ENCODE data around the gene P2RX2.

The P2RX2 gene

DNA sequence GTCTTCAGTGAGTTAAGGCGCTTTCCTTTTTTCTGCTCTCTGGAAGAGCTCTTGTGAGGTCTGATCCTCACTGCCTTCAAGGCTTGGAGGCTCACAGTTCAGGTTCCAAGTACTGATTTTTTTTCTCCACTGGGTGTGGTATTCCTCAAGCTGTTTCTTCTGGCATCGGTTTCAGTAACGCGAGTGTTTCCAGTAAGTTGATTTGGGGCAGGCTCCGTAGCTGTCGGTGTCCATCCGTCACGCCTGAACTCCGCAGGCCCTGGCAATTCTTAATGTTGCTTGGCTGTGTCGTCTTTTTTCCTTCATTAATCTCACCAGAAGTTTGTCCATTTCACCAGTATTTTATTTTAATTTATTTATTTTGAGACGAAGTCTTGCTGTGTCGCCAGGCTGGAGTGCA lies 38.8 kb upstream of the P2RX2 start:
- TF ChIP-seq, protein P1, sequence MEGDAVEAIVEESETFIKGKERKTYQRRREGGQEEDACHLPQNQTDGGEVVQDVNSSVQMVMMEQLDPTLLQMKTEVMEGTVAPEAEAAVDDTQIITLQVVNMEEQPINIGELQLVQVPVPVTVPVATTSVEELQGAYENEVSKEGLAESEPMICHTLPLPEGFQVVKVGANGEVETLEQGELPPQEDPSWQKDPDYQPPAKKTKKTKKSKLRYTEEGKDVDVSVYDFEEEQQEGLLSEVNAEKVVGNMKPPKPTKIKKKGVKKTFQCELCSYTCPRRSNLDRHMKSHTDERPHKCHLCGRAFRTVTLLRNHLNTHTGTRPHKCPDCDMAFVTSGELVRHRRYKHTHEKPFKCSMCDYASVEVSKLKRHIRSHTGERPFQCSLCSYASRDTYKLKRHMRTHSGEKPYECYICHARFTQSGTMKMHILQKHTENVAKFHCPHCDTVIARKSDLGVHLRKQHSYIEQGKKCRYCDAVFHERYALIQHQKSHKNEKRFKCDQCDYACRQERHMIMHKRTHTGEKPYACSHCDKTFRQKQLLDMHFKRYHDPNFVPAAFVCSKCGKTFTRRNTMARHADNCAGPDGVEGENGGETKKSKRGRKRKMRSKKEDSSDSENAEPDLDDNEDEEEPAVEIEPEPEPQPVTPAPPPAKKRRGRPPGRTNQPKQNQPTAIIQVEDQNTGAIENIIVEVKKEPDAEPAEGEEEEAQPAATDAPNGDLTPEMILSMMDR (IDR thresholded peaks at IDR 0.05): no peak

DNA sequence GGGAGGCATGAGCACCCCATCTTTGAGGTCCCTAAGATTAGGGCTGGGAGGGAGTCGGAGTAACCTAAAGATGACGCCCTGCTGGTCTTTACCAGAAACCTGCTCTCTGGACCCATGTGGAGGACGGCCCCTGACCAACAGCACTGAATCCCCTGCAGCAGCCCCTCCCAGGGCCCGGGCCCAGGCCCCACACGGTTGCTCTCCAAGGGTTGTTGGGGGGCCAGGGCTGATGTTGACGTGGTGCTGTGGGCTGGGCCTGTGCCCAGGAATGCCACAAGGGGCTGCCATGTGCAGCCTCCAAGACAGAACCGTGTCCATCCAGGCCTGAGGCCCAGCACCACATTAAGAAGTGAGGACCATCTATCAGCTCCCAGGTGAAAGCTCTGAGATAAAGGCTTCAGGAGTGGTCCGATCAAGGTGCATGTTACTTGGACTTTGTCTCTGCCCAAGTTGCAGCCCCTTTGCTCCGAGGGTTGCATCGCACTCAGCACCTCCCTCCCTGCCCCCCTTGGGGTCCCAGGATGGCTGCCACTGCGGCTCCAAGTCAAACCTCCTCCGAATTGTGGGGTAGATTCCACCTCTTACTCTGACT lies 37.8 kb upstream of the P2RX2 start:
- TF ChIP-seq, protein P1 (IDR thresholded peaks at IDR 0.05): no peak

DNA sequence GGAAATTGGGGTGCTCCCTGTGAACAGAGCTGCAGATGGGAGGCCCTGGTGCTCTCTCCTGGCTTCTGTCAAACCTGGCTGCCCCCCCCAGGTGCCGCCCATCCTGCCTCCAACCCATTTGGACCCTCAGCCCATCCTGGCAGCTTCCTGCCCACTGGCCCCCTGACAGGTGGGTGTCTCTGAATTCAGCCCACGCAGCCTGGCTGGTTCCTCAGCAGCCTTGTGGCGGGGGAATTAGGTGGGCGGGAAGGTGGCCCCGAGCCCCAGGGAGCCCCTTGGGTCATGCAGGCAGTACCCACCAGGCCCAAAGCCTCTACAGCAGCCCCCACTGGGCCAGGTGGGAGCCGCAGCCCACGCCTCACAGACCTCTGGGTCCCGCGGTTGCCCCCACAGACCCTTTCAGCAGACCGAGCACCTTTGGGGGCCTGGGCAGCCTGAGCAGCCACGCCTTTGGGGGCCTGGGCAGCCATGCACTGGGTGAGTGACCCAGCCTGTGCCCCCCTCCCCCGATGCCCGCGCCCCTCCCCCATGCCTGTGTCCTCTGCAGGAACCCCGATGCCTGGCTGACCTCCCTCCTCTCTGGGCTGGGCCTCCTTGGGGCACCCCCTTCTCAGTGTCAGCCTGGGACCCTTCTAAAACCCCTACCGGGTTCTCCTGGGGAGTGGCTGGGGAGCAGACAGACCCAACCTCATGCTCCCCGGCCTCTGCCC lies 37.1 kb upstream of the P2RX2 start:
- TF ChIP-seq, protein P1 (IDR thresholded peaks at IDR 0.05): no peak

DNA sequence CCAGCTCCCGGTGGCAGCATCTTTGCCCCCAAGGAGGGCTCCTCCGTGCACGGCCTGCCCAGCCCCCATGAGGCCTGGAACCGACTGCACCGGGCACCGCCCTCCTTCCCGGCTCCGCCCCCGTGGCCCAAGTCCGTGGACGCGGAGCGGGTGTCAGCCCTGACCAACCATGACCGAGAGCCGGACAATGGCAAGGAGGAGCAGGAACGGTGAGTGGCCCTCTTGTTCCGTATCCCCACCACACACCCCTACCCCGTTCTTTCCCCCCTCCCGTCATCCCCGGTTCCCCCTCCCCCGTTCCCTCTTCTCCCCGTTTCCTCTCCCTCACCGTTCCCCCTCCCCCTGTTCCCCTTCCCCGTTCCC lies 36.5 kb upstream of the P2RX2 start:
- TF ChIP-seq, protein P1 (IDR thresholded peaks at IDR 0.05): no peak

DNA sequence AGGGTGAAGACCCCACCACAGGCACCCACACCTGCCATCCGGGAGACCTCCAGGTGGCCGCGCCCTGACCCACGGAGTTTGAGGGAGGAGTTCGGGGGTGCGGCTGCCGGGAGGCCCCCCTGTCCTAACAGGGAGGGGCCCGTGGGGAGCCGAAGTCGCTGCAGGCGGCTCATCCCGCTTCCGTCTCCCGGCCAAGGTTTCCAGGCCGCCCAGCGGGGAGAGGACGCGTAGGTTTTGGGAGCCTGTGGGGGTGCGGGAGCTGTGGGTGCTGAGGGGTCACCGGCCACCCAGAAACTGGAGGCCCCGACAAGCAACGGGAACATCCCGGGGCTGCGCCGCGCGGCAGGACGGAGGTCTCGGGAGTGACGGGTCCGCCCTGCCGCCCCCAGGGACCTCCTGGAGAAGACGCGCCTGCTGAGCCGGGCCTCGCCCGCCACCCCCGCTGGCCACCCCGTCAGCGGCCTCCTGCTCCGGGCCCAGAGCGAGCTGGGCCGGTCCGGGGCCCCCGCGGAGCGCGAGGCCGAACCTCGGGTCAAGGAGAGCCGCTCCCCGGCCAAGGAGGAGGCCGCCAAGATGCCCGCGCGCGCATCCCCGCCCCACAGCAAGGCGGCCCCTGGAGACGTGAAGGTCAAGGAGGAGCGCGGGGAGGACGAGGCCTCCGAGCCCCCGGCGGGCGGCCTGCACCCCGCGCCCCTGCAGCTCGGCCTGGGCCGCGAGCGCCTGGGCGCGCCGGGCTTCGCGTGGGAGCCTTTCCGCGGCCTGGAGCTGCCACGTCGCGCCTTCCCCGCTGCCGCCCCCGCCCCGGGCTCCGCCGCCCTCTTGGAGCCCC lies 35.8 kb upstream of the P2RX2 start:
- TF ChIP-seq, protein P1 (IDR thresholded peaks at IDR 0.05): no peak

DNA sequence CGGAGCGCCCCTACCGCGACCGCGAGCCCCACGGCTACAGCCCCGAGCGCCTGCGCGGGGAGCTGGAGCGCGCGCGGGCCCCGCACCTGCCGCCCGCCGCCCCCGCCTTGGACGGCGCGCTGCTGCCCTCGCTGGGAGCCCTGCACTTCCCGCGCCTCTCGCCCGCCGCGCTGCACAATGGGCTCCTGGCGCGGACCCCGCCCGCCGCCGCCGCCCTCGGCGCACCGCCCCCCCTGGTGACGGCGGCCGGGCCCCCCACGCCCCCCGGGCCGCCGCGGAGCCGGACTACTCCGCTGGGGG lies 35.2 kb upstream of the P2RX2 start:
- TF ChIP-seq, protein P1 (IDR thresholded peaks at IDR 0.05): no peak

DNA sequence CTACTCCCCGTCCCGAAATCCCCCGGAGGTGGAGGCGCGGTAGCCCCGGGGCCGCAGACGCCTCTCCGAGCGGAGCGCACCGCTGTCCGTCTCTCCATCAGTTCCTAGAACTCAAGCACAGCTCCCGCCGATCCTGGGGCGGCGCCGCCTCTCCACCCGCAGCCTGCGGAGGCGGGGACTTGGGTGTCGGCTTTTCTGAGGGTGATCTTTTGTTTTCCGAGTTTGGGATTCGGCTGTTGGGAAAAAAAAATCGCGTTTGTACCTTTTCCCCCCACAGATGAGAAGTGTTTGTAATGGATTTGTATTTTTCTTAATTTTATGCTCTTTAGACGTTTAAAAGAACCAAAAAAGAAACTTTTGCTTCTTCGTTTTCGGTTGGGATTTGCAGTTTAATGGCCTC lies 34.8 kb upstream of the P2RX2 start:
- TF ChIP-seq, protein P1 (IDR thresholded peaks at IDR 0.05): no peak
